ENCODE data around the gene TMEM74B. TPM values are rescaled to one million over a fixed set of nuclear protein-coding genes. Genes with fewer than 3 reads are reported as not detected.

The TMEM74B gene
- total RNA-seq, 1 experiment from 2014 or later = 8.4 TPM

- TF ChIP-seq ZSCAN18 (CRISPR knock-in tag; IDR thresholded peaks at IDR 0.05) (no peak), ZNF423 (CRISPR knock-in tag; IDR thresholded peaks at IDR 0.05) (no peak), FOXP1 (CRISPR knock-in tag; IDR thresholded peaks at IDR 0.05; ENCODE audit: borderline replicate concordance) (peak; percentile 69; the same call in 1 of the 2 replicates), PRDM15 (CRISPR knock-in tag; IDR thresholded peaks at IDR 0.05) (no peak), MAX (CRISPR knock-in tag; IDR thresholded peaks at IDR 0.05) (0 out of 2 replicates have a peak, but pooled peaks have one; percentile 22)
Observed at GRCh38 chr20:1171461-1172093, 13.2 kb downstream of the TMEM74B start (continued).

- DNase-seq (ENCODE audit: low spot score) (no peak), ATAC-seq (no peak)
- POLR2A ChIA-PET = no interaction called here
- Mint-ChIP-seq H3K9me3 (no peaks in the 10 kb centered on the region), H3K27me3 (ENCODE audit: low read depth) (no peaks in the 10 kb centered on the region), H3K36me3 (peaks cover 51% of the 10 kb centered on the region), H3K4me3 (no peak overlapping the region), H3K4me1 (no peaks in the 10 kb centered on the region), H3K27ac (no peak overlapping the region)
- CTCF ChIA-PET = no interaction called here
- TF ChIP-seq ZNF281 (CRISPR knock-in tag; IDR thresholded peaks at IDR 0.05) = no peak
- TF ChIP-seq ELF4 (CRISPR knock-in tag; IDR thresholded peaks at IDR 0.05; ENCODE audit: low read depth) = no peak
- no peak for TF ChIP-seq PRDM15 (CRISPR knock-in tag; IDR thresholded peaks at IDR 0.05)
- TF ChIP-seq USF2 (CRISPR knock-in tag; IDR thresholded peaks at IDR 0.05) = no peak
- no peak for TF ChIP-seq NR3C1 (CRISPR knock-in tag; conservative IDR thresholded peaks at IDR 0.05; ENCODE audit: low read depth)
- no peak for TF ChIP-seq MAX (CRISPR knock-in tag; IDR thresholded peaks at IDR 0.05)
- TF ChIP-seq SP1 (CRISPR knock-in tag; conservative IDR thresholded peaks at IDR 0.05) = no peak
- TF ChIP-seq TEAD1 (CRISPR knock-in tag; IDR thresholded peaks at IDR 0.05) = no peak
- TF ChIP-seq FOXK1 (CRISPR knock-in tag; IDR thresholded peaks at IDR 0.05) = no peak
- TF ChIP-seq MXD4 (CRISPR knock-in tag; IDR thresholded peaks at IDR 0.05; ENCODE audit: borderline replicate concordance) = no peak
- TF ChIP-seq RORB (CRISPR knock-in tag; IDR thresholded peaks at IDR 0.05) = no peak
- TF ChIP-seq HMGXB4 (CRISPR knock-in tag; IDR thresholded peaks at IDR 0.05) = no peak
- no peak for TF ChIP-seq ZNF219 (CRISPR knock-in tag; IDR thresholded peaks at IDR 0.05; ENCODE audit: borderline replicate concordance)
- TF ChIP-seq TCF7 (CRISPR knock-in tag; IDR thresholded peaks at IDR 0.05; ENCODE audit: low read depth) = no peak
- no peak for TF ChIP-seq IRF2 (CRISPR knock-in tag; IDR thresholded peaks at IDR 0.05; ENCODE audit: borderline replicate concordance, low read depth)
- no peak for TF ChIP-seq PREB (CRISPR knock-in tag; IDR thresholded peaks at IDR 0.05; ENCODE audit: borderline replicate concordance)
Observed at GRCh38 chr20:1169224-1169623, 15.6 kb downstream of the TMEM74B start.

Measured in WTC11 (cell line).